HepG2 (cell line): ENCODE data around the gene ANKLE1. TPM values are rescaled to one million over a fixed set of nuclear protein-coding genes. Genes with fewer than 3 reads are reported as not detected.

Experiments
- AGO1 ChIP-seq: fragments of 200-400 bp; formaldehyde crosslinking; IDR thresholded peaks from 2 replicates; pipeline ENCODE4 v1.6.1; 2017; ENCODE audit warnings: mild to moderate bottlenecking, low read depth, low read length, moderate library complexity; ENCODE audit not compliant: poor library complexity, severe bottlenecking
- DR1 ChIP-seq: sonication (generic); formaldehyde crosslinking; IDR thresholded peaks from 2 replicates; pipeline ENCODE4 v1.8.0; 2021; ENCODE audit warnings: mild to moderate bottlenecking, missing genetic modification reagents, inconsistent platforms
- MEIS1 ChIP-seq: sonication (generic); formaldehyde crosslinking; IDR thresholded peaks from 2 replicates; pipeline ENCODE4 v1.9.0; 2021; ENCODE audit warnings: mild to moderate bottlenecking, missing genetic modification reagents, moderate library complexity, borderline replicate concordance
- MTA3 ChIP-seq: sonication (generic); formaldehyde crosslinking; IDR thresholded peaks from 2 replicates; pipeline ENCODE4 v1.4.0; 2020; ENCODE audit warnings: missing genetic modification reagents
- NFIB ChIP-seq: sonication (generic); formaldehyde crosslinking; IDR thresholded peaks from 2 replicates; pipeline ENCODE4 v1.9.0; 2021; ENCODE audit warnings: missing genetic modification reagents, mild to moderate bottlenecking, borderline replicate concordance
- TCF7 ChIP-seq: sonication (generic); IDR thresholded peaks from 2 replicates; pipeline ENCODE4 v1.6.1; 2016; ENCODE audit warnings: antibody characterized with exemption, low read depth
- ZBTB1 ChIP-seq: sonication (generic); formaldehyde crosslinking; IDR thresholded peaks from 2 replicates; pipeline ENCODE4 v1.4.0; 2020; ENCODE audit warnings: missing genetic modification reagents, borderline replicate concordance
- ZKSCAN8 ChIP-seq: IDR thresholded peaks from 2 replicates; pipeline ENCODE4 v1.6.1; 2016; ENCODE audit warnings: borderline replicate concordance, missing genetic modification reagents, missing compliant biosample characterization
- ZNF446 ChIP-seq: sonication (generic); formaldehyde crosslinking; IDR thresholded peaks from 2 replicates; pipeline ENCODE4 v1.5.0; 2020; ENCODE audit warnings: mild to moderate bottlenecking, missing genetic modification reagents
- ZNF713 ChIP-seq: sonication (generic); formaldehyde crosslinking; IDR thresholded peaks from 2 replicates; pipeline ENCODE4 v1.4.0; 2020; ENCODE audit warnings: mild to moderate bottlenecking, missing genetic modification reagents
- polyA plus RNA-seq, 8 experiments: library from polyadenylated mRNA; depleted of rRNA in 3 of 8; stranded (reverse) in 7 of 8; unstranded in 1 of 8; fragments of >200 nt; fragmentation: Illumina TruSeq in 4 of 8; extraction: Trizol in 4 of 8; gene quantifications; 2 replicates each; pipeline versions ENCODE4 v1.2.1 to v1.2.3, GENCODE V29; 2011 to 2016; ENCODE audit warnings: low read depth in 4 of 8, missing spikeins in 1 of 8, mixed read lengths in 1 of 8; ENCODE audit not compliant: insufficient read depth in 1 of 8
- total RNA-seq, 5 experiments: library from RNA; depleted of rRNA; stranded (reverse); fragments of >200 nt; fragmentation: Illumina TruSeq; extraction: Trizol; gene quantifications; 2 replicates each; pipeline ENCODE4 v1.2.3, GENCODE V29; 2016; ENCODE audit warnings: low read depth in 1 of 5
- TF ChIP-seq, protein P1 (sequence below): sonication (generic); formaldehyde crosslinking; IDR thresholded peaks from 2 replicates; pipeline ENCODE4 v1.5.1; 2020; ENCODE audit warnings: mild to moderate bottlenecking, missing genetic modification reagents
- TF ChIP-seq, protein P2 (sequence below): sonication (generic); formaldehyde crosslinking; IDR thresholded peaks from 2 replicates; pipeline ENCODE4 v1.8.1; 2023; ENCODE audit warnings: mild to moderate bottlenecking, missing genetic modification reagents, borderline replicate concordance
- TF ChIP-seq, protein P3 (sequence below): sonication (generic); formaldehyde crosslinking; conservative IDR thresholded peaks from 2 replicates; pipeline ENCODE4 v1.5.0; 2020; ENCODE audit warnings: missing genetic modification reagents
- TF ChIP-seq, protein P4 (sequence below): sonication (generic); formaldehyde crosslinking; IDR thresholded peaks from 2 replicates; pipeline ENCODE4 v1.4.0; 2020; ENCODE audit warnings: missing genetic modification reagents, borderline replicate concordance

Gene ANKLE1
- total and polyA plus RNA-seq, 2 of the 13 experiments (the other 11 are each of a cell fraction or from before 2014, with no cell fraction given), result 0.69 to 1.5 TPM

DNA sequence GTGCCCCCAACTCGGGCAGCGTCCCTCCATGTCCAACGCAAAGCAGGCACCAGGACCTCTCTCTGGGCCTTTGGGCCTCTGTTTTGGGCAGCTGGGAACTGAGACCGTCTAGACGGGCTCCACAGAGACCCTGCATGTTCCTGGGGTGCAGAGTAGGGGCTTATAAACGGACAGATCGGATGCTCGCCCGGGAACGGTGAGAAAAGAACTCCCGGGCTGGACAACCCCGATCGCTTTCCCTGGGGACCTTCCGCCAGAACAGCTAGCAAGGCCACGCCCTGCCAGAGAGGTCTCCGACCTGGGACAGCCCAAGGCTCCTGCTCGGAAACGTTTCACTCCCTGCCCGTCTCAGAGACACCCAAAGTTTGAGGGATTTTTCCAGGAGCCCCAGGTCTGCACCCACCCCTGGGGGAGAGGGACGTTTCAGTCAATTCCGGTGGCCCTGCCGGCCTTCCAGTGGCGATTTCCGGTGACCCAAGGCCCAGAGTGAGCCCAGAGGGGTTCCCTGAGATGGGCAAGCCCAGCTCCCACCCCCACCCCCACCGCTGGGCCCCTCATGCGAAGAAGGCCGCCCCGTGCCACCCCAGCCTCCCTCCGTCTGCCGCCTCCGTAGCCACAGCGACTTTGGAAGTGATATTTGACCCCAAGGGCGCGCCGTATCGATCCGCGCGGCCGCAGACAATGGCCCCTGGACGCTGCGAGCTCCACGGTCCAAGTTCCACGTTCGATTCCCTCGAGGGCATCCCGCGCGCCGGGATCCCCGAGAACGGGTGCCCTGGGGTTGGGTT, 37.7 kb upstream of the ANKLE1 start (continued):
- TF ChIP-seq, protein P1, sequence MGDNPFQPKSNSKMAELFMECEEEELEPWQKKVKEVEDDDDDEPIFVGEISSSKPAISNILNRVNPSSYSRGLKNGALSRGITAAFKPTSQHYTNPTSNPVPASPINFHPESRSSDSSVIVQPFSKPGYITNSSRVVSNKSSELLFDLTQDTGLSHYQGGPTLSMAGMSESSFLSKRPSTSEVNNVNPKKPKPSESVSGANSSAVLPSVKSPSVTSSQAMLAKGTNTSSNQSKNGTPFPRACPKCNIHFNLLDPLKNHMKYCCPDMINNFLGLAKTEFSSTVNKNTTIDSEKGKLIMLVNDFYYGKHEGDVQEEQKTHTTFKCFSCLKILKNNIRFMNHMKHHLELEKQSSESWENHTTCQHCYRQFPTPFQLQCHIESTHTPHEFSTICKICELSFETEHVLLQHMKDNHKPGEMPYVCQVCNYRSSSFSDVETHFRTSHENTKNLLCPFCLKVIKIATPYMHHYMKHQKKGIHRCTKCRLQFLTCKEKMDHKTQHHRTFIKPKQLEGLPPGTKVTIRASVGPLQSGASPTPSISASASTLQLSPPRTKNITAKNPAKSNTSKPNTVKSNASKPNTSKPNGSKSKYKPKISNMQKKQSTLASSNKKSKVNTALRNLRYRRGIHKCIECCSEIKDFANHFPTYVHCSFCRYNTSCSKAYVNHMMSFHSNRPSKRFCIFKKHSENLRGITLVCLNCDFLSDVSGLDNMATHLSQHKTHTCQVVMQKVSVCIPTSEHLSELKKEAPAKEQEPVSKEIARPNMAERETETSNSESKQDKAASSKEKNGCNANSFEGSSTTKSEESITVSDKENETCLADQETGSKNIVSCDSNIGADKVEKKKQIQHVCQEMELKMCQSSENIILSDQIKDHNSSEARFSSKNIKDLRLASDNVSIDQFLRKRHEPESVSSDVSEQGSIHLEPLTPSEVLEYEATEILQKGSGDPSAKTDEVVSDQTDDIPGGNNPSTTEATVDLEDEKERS (CRISPR knock-in tag), result peak; percentile 71; the same call in 1 of the 2 replicates
- TF ChIP-seq, protein P2, sequence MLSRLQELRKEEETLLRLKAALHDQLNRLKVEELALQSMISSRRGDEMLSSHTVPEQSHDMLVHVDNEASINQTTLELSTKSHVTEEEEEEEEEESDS (CRISPR knock-in tag), result no peak
- TF ChIP-seq ZKSCAN8 (CRISPR knock-in tag), result no peak
- TF ChIP-seq DR1 (CRISPR knock-in tag), result no peak
- TF ChIP-seq ZNF446 (CRISPR knock-in tag), result no peak
- peak; percentile 62; the same call in 1 of the 2 replicates for TF ChIP-seq MEIS1 (CRISPR knock-in tag)
- TF ChIP-seq ZBTB1 (CRISPR knock-in tag), result no peak
- TF ChIP-seq AGO1, result no peak
- TF ChIP-seq NFIB (CRISPR knock-in tag), result no peak
- no peak for TF ChIP-seq ZNF713 (CRISPR knock-in tag)
- TF ChIP-seq, protein P3, sequence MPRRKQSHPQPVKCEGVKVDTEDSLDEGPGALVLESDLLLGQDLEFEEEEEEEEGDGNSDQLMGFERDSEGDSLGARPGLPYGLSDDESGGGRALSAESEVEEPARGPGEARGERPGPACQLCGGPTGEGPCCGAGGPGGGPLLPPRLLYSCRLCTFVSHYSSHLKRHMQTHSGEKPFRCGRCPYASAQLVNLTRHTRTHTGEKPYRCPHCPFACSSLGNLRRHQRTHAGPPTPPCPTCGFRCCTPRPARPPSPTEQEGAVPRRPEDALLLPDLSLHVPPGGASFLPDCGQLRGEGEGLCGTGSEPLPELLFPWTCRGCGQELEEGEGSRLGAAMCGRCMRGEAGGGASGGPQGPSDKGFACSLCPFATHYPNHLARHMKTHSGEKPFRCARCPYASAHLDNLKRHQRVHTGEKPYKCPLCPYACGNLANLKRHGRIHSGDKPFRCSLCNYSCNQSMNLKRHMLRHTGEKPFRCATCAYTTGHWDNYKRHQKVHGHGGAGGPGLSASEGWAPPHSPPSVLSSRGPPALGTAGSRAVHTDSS (CRISPR knock-in tag), result no peak
- TF ChIP-seq TCF7, result no peak
- TF ChIP-seq, protein P4, sequence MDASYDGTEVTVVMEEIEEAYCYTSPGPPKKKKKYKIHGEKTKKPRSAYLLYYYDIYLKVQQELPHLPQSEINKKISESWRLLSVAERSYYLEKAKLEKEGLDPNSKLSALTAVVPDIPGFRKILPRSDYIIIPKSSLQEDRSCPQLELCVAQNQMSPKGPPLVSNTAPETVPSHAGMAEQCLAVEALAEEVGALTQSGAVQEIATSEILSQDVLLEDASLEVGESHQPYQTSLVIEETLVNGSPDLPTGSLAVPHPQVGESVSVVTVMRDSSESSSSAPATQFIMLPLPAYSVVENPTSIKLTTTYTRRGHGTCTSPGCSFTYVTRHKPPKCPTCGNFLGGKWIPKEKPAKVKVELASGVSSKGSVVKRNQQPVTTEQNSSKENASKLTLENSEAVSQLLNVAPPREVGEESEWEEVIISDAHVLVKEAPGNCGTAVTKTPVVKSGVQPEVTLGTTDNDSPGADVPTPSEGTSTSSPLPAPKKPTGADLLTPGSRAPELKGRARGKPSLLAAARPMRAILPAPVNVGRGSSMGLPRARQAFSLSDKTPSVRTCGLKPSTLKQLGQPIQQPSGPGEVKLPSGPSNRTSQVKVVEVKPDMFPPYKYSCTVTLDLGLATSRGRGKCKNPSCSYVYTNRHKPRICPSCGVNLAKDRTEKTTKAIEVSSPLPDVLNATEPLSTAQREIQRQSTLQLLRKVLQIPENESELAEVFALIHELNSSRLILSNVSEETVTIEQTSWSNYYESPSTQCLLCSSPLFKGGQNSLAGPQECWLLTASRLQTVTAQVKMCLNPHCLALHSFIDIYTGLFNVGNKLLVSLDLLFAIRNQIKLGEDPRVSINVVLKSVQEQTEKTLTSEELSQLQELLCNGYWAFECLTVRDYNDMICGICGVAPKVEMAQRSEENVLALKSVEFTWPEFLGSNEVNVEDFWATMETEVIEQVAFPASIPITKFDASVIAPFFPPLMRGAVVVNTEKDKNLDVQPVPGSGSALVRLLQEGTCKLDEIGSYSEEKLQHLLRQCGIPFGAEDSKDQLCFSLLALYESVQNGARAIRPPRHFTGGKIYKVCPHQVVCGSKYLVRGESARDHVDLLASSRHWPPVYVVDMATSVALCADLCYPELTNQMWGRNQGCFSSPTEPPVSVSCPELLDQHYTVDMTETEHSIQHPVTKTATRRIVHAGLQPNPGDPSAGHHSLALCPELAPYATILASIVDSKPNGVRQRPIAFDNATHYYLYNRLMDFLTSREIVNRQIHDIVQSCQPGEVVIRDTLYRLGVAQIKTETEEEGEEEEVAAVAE (CRISPR knock-in tag), result no peak
- no peak for TF ChIP-seq MTA3
